Activated CD4-positive, alpha-beta T cell treated with anti-CD3 and anti-CD28 coated beads, Interleukin-2, amount 10 ng/mL, durations not matched to agents 24 days and 14 days (primary cell): ENCODE results near the gene FAM171A1. TPM values are rescaled to one million over a fixed set of nuclear protein-coding genes. Genes with fewer than 3 reads are reported as not detected.

ENCODE experiments used
- DNase-seq: peaks from one replicate; pipeline ENCODE4 v3.0.0; 2022
- H3K27ac Mint-ChIP-seq: one replicate; pipeline ENCODE4 v1.8.0; 2022; ENCODE audit warnings: mild to moderate bottlenecking, mixed read lengths
- H3K27me3 Mint-ChIP-seq: one replicate; pipeline ENCODE4 v1.8.0; 2022; ENCODE audit warnings: mixed read lengths
- H3K36me3 Mint-ChIP-seq: one replicate; pipeline ENCODE4 v1.8.0; 2022; ENCODE audit warnings: low read depth, mild to moderate bottlenecking, mixed read lengths
- H3K4me1 Mint-ChIP-seq: one replicate; pipeline ENCODE4 v1.8.0; 2021; ENCODE audit warnings: mixed read lengths
- H3K4me3 Mint-ChIP-seq: one replicate; pipeline ENCODE4 v1.8.0; 2022; ENCODE audit warnings: mild to moderate bottlenecking, moderate library complexity, mixed read lengths
- H3K9me3 Mint-ChIP-seq: one replicate; pipeline ENCODE4 v1.8.0; 2021; ENCODE audit warnings: mixed read lengths
- intact Hi-C: fragments of 100-400 bp; cut with micrococcal nuclease; formaldehyde crosslinking; loops from one replicate; pipeline ENCODE4 v1.15.1; 2023
- total RNA-seq: library from RNA; stranded (reverse); gene quantifications from 2 replicates; pipeline ENCODE4 v1.2.3, GENCODE V29; 2022

FAM171A1 gene
- total RNA-seq, 1 donor from 2014 or later, result 1.7 TPM

GRCh38 chr10:15262036-15262713 lies 108.9 kb downstream of the FAM171A1 start:
- H3K27ac Mint-ChIP-seq, result no peak overlapping the region
- no peak overlapping the region for H3K4me3 Mint-ChIP-seq
- H3K27me3 Mint-ChIP-seq, result no peaks in the 10 kb centered on the region
- H3K4me1 Mint-ChIP-seq, result no peaks in the 10 kb centered on the region
- no peaks in the 10 kb centered on the region for H3K9me3 Mint-ChIP-seq
- H3K36me3 Mint-ChIP-seq, result no peaks in the 10 kb centered on the region
- intact Hi-C loops, result no loop called here
- DNase-seq, result peak; percentile 58

GRCh38 chr10:15259136-15259535 lies 112.0 kb downstream of the FAM171A1 start:
- no peak overlapping the region for H3K4me3 Mint-ChIP-seq
- no peaks in the 10 kb centered on the region for H3K36me3 Mint-ChIP-seq
- no peaks in the 10 kb centered on the region for H3K27me3 Mint-ChIP-seq
- DNase-seq, result no peak
- H3K4me1 Mint-ChIP-seq, result peaks cover 9% of the 10 kb centered on the region
- no peak overlapping the region for H3K27ac Mint-ChIP-seq
- intact Hi-C loops, result no loop called here
- no peaks in the 10 kb centered on the region for H3K9me3 Mint-ChIP-seq

GRCh38 chr10:15258255-15258654 lies 112.8 kb downstream of the FAM171A1 start:
- H3K27ac Mint-ChIP-seq, result no peak overlapping the region
- no peaks in the 10 kb centered on the region for H3K9me3 Mint-ChIP-seq
- peaks cover 16% of the 10 kb centered on the region for H3K4me1 Mint-ChIP-seq
- no peaks in the 10 kb centered on the region for H3K36me3 Mint-ChIP-seq
- intact Hi-C loops, result no loop called here
- no peak for DNase-seq
- H3K4me3 Mint-ChIP-seq, result no peak overlapping the region
- H3K27me3 Mint-ChIP-seq, result no peaks in the 10 kb centered on the region

- no peak overlapping the region for H3K27ac Mint-ChIP-seq
- intact Hi-C loops, result no loop called here
- H3K9me3 Mint-ChIP-seq, result no peaks in the 10 kb centered on the region
- H3K4me3 Mint-ChIP-seq, result no peak overlapping the region
- H3K36me3 Mint-ChIP-seq, result no peaks in the 10 kb centered on the region
- no peaks in the 10 kb centered on the region for H3K27me3 Mint-ChIP-seq
- H3K4me1 Mint-ChIP-seq, result peaks cover 21% of the 10 kb centered on the region
- no peak for DNase-seq
Observed at GRCh38 chr10:15255961-15256360, 115.1 kb downstream of the FAM171A1 start.

GRCh38 chr10:15254808-15255648 lies 116.1 kb downstream of the FAM171A1 start:
- Mint-ChIP-seq H3K27me3 (no peaks in the 10 kb centered on the region), H3K9me3 (no peaks in the 10 kb centered on the region), H3K36me3 (no peaks in the 10 kb centered on the region), H3K27ac (peak overlapping the region; percentile 48), H3K4me1 (peaks cover 23% of the 10 kb centered on the region), H3K4me3 (peak overlapping the region; percentile 90)
- intact Hi-C loops, result no loop called here
- DNase-seq, result peak; percentile 77

- H3K9me3 Mint-ChIP-seq, result no peaks in the 10 kb centered on the region
- H3K36me3 Mint-ChIP-seq, result no peaks in the 10 kb centered on the region
- H3K4me3 Mint-ChIP-seq, result peak overlapping the region; percentile 90
- peaks cover 23% of the 10 kb centered on the region for H3K4me1 Mint-ChIP-seq
- no peaks in the 10 kb centered on the region for H3K27me3 Mint-ChIP-seq
- intact Hi-C loops, result no loop called here
- DNase-seq, result no peak
- H3K27ac Mint-ChIP-seq, result peak overlapping the region; percentile 48
Observed at GRCh38 chr10:15253951-15254807, 116.9 kb downstream of the FAM171A1 start.

GRCh38 chr10:15252396-15252795 lies 118.7 kb downstream of the FAM171A1 start:
- Mint-ChIP-seq H3K4me3 (no peak overlapping the region), H3K9me3 (no peaks in the 10 kb centered on the region), H3K36me3 (no peaks in the 10 kb centered on the region), H3K4me1 (peaks cover 23% of the 10 kb centered on the region), H3K27ac (no peak overlapping the region), H3K27me3 (no peaks in the 10 kb centered on the region)
- intact Hi-C loops, result no loop called here
- DNase-seq, result no peak

- no peaks in the 10 kb centered on the region for H3K27me3 Mint-ChIP-seq
- no peaks in the 10 kb centered on the region for H3K9me3 Mint-ChIP-seq
- H3K4me3 Mint-ChIP-seq, result no peak overlapping the region
- H3K36me3 Mint-ChIP-seq, result no peaks in the 10 kb centered on the region
- no peak overlapping the region for H3K27ac Mint-ChIP-seq
- peaks cover 23% of the 10 kb centered on the region for H3K4me1 Mint-ChIP-seq
- intact Hi-C loops, result no loop called here
- DNase-seq, result no peak
Observed at GRCh38 chr10:15251791-15252380, 119.2 kb downstream of the FAM171A1 start.

GRCh38 chr10:15245530-15245929 lies 125.6 kb downstream of the FAM171A1 start:
- Mint-ChIP-seq H3K27me3 (no peaks in the 10 kb centered on the region), H3K4me1 (no peaks in the 10 kb centered on the region), H3K9me3 (no peaks in the 10 kb centered on the region), H3K27ac (no peak overlapping the region), H3K36me3 (no peaks in the 10 kb centered on the region), H3K4me3 (no peak overlapping the region)
- intact Hi-C loops, result no loop called here
- peak; percentile 65 for DNase-seq

- no peak for DNase-seq
- Mint-ChIP-seq H3K9me3 (no peaks in the 10 kb centered on the region), H3K4me1 (no peaks in the 10 kb centered on the region), H3K27me3 (no peaks in the 10 kb centered on the region), H3K4me3 (no peak overlapping the region), H3K27ac (no peak overlapping the region), H3K36me3 (no peaks in the 10 kb centered on the region)
- intact Hi-C loops, result no loop called here
Observed at GRCh38 chr10:15244635-15245197, 126.4 kb downstream of the FAM171A1 start.

GRCh38 chr10:15242261-15242840 lies 128.7 kb downstream of the FAM171A1 start:
- Mint-ChIP-seq H3K27me3 (no peaks in the 10 kb centered on the region), H3K4me1 (peaks cover 2% of the 10 kb centered on the region), H3K4me3 (no peak overlapping the region), H3K9me3 (no peaks in the 10 kb centered on the region), H3K27ac (no peak overlapping the region), H3K36me3 (no peaks in the 10 kb centered on the region)
- intact Hi-C loops, result no loop called here
- no peak for DNase-seq

- Mint-ChIP-seq H3K4me3 (no peak overlapping the region), H3K9me3 (no peaks in the 10 kb centered on the region), H3K27ac (no peak overlapping the region), H3K36me3 (no peaks in the 10 kb centered on the region), H3K27me3 (no peaks in the 10 kb centered on the region), H3K4me1 (peaks cover 2% of the 10 kb centered on the region)
- intact Hi-C loops, result no loop called here
- no peak for DNase-seq
Observed at GRCh38 chr10:15241306-15241705, 129.8 kb downstream of the FAM171A1 start.
